ENCODE data around the gene DCN. TPM values are rescaled to one million over a fixed set of nuclear protein-coding genes. Genes with fewer than 3 reads are reported as not detected.

Gene DCN
- total and polyA plus RNA-seq, 8 donors = 966 to 2,064 (median 1,730) TPM

GRCh38 chr12:91103624-91104023 lies 79.0 kb downstream of the DCN start:
- no peaks in the 10 kb centered on the region for H3K27me3 ChIP-seq
- DNase-seq (peak in 1 of 4 donors; percentile 57), ATAC-seq (no peak)
- H3K9me3 ChIP-seq = no peaks in the 10 kb centered on the region
- peak overlapping the region in 1 of 2 donors; percentile 47 for H3K27ac ChIP-seq
- intact Hi-C loops (cut with DNase I) = no loop called here
- TF ChIP-seq, protein P1, sequence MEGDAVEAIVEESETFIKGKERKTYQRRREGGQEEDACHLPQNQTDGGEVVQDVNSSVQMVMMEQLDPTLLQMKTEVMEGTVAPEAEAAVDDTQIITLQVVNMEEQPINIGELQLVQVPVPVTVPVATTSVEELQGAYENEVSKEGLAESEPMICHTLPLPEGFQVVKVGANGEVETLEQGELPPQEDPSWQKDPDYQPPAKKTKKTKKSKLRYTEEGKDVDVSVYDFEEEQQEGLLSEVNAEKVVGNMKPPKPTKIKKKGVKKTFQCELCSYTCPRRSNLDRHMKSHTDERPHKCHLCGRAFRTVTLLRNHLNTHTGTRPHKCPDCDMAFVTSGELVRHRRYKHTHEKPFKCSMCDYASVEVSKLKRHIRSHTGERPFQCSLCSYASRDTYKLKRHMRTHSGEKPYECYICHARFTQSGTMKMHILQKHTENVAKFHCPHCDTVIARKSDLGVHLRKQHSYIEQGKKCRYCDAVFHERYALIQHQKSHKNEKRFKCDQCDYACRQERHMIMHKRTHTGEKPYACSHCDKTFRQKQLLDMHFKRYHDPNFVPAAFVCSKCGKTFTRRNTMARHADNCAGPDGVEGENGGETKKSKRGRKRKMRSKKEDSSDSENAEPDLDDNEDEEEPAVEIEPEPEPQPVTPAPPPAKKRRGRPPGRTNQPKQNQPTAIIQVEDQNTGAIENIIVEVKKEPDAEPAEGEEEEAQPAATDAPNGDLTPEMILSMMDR (IDR thresholded peaks at IDR 0.05) = no peak
- H3K4me1 ChIP-seq = no peaks in the 10 kb centered on the region
- no peak overlapping the region for H3K4me3 ChIP-seq
- no peaks in the 10 kb centered on the region for H3K36me3 ChIP-seq

- TF ChIP-seq, protein P1 (IDR thresholded peaks at IDR 0.05) = no peak
- Histone ChIP-seq H3K9me3 (no peaks in the 10 kb centered on the region), H3K36me3 (no peaks in the 10 kb centered on the region), H3K4me1 (no peaks in the 10 kb centered on the region), H3K27ac (peak overlapping the region in 1 of 2 donors; percentile 47), H3K4me3 (no peak overlapping the region), H3K27me3 (no peaks in the 10 kb centered on the region)
- intact Hi-C loops (cut with DNase I) = no loop called here
- ATAC-seq (no peak), DNase-seq (no peak)
These were observed 79.5 kb downstream of the DCN start for GRCh38 chr12:91103101-91103500.

DNA sequence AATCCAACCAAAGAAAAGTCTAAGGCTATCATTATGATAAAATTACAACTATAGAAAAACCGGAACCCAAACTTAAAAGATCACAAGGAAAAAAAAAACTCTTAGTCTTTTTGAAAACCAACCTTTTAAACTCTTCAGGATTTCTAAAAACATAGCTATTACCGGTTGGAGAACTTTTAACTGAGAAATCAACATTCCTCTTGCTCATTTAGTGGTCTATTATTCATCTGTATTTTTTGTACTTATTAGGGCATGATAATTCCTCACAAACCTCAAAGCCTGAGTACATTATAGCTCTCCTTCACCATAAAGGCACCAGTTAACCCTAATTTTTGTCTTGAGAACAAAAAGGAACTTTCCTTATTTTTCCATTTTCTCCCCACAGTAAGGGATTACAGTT lies 81.7 kb downstream of the DCN start:
- ATAC-seq (no peak), DNase-seq (no peak)
- no peaks in the 10 kb centered on the region for H3K36me3 ChIP-seq
- H3K27me3 ChIP-seq = no peaks in the 10 kb centered on the region
- no peak overlapping the region for H3K4me3 ChIP-seq
- H3K27ac ChIP-seq = peak overlapping the region in 1 of 2 donors; percentile 41
- intact Hi-C loops (cut with DNase I) = no loop called here
- no peaks in the 10 kb centered on the region for H3K4me1 ChIP-seq
- H3K9me3 ChIP-seq = peaks cover 0 to 2% of the 10 kb centered on the region in 2 donors
- TF ChIP-seq, protein P1 (IDR thresholded peaks at IDR 0.05) = no peak

DNA sequence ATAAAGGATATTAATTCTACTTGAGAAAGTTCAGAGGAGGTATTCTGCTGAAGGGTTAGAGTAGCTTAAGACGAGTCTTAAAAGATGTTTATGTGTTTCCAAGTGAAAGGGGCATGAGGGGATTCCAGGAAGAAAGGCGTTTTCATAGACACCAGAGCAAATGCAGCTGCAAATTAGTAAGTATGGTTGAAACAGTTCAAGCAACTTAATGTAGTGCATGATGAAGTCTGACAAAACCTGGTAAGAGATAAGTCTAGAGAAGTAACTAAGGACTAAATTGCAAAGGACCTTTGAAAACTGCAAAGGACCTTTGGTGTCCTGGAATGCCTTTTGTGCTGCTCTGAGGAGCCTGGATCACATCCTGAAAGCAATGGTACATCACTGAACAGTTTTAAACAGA lies 82.8 kb downstream of the DCN start:
- ATAC-seq (no peak), DNase-seq (no peak)
- Histone ChIP-seq H3K4me3 (no peak overlapping the region), H3K36me3 (no peaks in the 10 kb centered on the region), H3K27ac (peak overlapping the region in 1 of 2 donors; percentile 53), H3K27me3 (no peaks in the 10 kb centered on the region), H3K4me1 (no peaks in the 10 kb centered on the region), H3K9me3 (peaks cover 0 to 7% of the 10 kb centered on the region in 2 donors)
- TF ChIP-seq, protein P1 (IDR thresholded peaks at IDR 0.05) = no peak
- intact Hi-C loops (cut with DNase I) = no loop called here

DNA sequence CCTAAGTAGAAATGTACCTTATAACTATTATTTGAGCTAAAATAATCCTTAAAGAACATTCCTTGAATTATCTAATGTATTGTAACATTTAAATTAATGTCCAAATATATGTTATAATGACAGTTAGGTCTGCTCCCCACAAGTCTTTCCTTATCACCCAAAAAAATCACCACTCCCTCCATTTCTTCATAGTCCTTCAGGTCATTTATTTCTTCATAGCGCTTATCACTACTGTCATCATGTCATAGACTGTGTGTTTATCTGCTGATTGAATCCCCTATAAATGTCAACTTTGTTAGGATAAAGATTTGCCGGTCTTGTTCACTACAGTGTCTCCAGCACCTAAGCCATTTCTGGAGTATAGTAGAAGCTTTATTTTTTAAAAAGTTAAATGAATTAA lies 83.3 kb downstream of the DCN start:
- H3K27ac ChIP-seq = peak overlapping the region in 1 of 2 donors; percentile 53
- intact Hi-C loops (cut with DNase I) = no loop called here

More for the DNA sequence above, 83.3 kb downstream of the DCN start:
- no peak for DNase-seq
- ATAC-seq = no peak
- no peaks in the 10 kb centered on the region for H3K4me1 ChIP-seq
- no peaks in the 10 kb centered on the region for H3K36me3 ChIP-seq
- TF ChIP-seq, protein P1 (IDR thresholded peaks at IDR 0.05) = no peak
- no peaks in the 10 kb centered on the region for H3K27me3 ChIP-seq
- H3K4me3 ChIP-seq = no peak overlapping the region
- peaks cover 0 to 7% of the 10 kb centered on the region in 2 donors for H3K9me3 ChIP-seq
